Measurements from ENCODE around the gene SETD1A. TPM values are rescaled to one million over a fixed set of nuclear protein-coding genes. Genes with fewer than 3 reads are reported as not detected.
A peak's percentile ranks its signal among the peaks of the same experiment; 100 is the strongest.

Gene SETD1A
- total and polyA plus RNA-seq, 9 of the 15 experiments (the other 6 are each of a cell fraction or from before 2014, with no cell fraction given): 0.08 to 36.0 (median 4.2) TPM

- TF ChIP-seq ZNF318 (IDR thresholded peaks at IDR 0.05; ENCODE audit: borderline replicate concordance in 1 of 2, low read depth in 1 of 2): peak in 1 of 2 experiments; percentile 89; a peak in 2 of 4 replicates
- peak in 1 of 2 experiments; percentile 78; a peak in 1 of 3 replicates for TF ChIP-seq CBX3 (IDR thresholded peaks at IDR 0.05; ENCODE audit: borderline replicate concordance in 1 of 2, low read length in 2 of 2)
- TF ChIP-seq MTA3 (IDR thresholded peaks at IDR 0.05; ENCODE audit: borderline replicate concordance): peak; percentile 98
- TF ChIP-seq ZEB2 (IDR thresholded peaks at IDR 0.05): 0 out of 2 replicates have a peak, but pooled peaks have one; percentile 41
- TF ChIP-seq MCM2 (IDR thresholded peaks at IDR 0.05; ENCODE audit: low read depth): no peak
- peak; percentile 60; the same call in 1 of the 2 replicates for TF ChIP-seq ARID4B (CRISPR knock-in tag; IDR thresholded peaks at IDR 0.05)
- peak; percentile 98 for TF ChIP-seq ATF7 (IDR thresholded peaks at IDR 0.05)
- no peak for TF ChIP-seq BMI1 (IDR thresholded peaks at IDR 0.05; ENCODE audit: low read length)
- peak; percentile 49; the same call in 1 of the 2 replicates for TF ChIP-seq NFRKB (IDR thresholded peaks at IDR 0.05; ENCODE audit: low read depth)
- TF ChIP-seq DEAF1 (CRISPR knock-in tag; IDR thresholded peaks at IDR 0.05): 0 out of 2 replicates have a peak, but pooled peaks have one; percentile 18
- TF ChIP-seq KDM4B (IDR thresholded peaks at IDR 0.05; ENCODE audit: borderline replicate concordance in 2 of 2, low read depth in 1 of 2): peak in 1 of 2 experiments; percentile 98; a peak in 2 of 4 replicates
Observed at GRCh38 chr16:31032736-31033708, 75.5 kb downstream of the SETD1A start, which contains the start of gene STX4 (continued).
